ENCODE measurements around the gene IFI44.

GRCh38 chr1:78683079-78683478 is 33.4 kb downstream of the IFI44 start:
- TF ChIP-seq CTCF (IDR thresholded peaks at IDR 0.05 in 4 of 5, conservative IDR thresholded peaks at IDR 0.05 in 1 of 5) (no peak), POLR2A (IDR thresholded peaks at IDR 0.05) (no peak)

Measured in gastrocnemius medialis (tissue), 4 donors.